Keratinocyte (primary cell): ENCODE data around the gene C11orf24.

Source experiments
- EZH2 ChIP-seq: IDR thresholded peaks from one replicate; pipeline ENCODE4 v1.6.1; 2012; ENCODE audit warnings: inconsistent platforms, mild to moderate bottlenecking, low read length, moderate library complexity
- TF ChIP-seq, protein P1 (sequence below), 3 experiments: IDR thresholded peaks in 1 of 3; conservative IDR thresholded peaks in 1 of 3; optimal IDR thresholded peaks in 1 of 3; 2 replicates in 2 of 3; 3 replicates in 1 of 3; pipeline versions ENCODE3 to v1.5.1; 2011; ENCODE audit warnings: low read length in 3 of 3, mild to moderate bottlenecking in 3 of 3, moderate library complexity in 2 of 3, control low read depth in 1 of 3, inconsistent platforms in 1 of 3; ENCODE audit not compliant: insufficient read depth in 2 of 3; ENCODE audit errors: extremely low read depth in 1 of 3

DNA sequence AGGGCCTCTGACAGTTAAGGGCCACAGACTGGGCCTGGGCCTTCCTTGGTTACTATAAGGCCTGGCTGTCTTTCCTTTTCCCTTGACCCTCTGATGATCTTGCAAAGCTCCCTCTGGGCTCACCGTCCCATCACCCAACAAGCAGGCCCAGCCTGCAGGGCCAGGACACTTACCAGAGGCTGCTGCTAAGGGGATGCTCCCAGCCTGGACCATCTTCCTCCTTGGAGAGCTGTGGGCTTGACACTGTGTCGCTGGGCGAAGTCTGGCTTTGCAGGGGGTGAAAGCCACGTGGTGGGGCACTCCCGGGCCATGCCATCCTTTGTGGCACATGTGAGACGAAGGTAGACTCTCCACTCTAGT lies 3.9 kb downstream of the C11orf24 start:
- TF ChIP-seq EZH2, result no peak
- TF ChIP-seq, protein P1, sequence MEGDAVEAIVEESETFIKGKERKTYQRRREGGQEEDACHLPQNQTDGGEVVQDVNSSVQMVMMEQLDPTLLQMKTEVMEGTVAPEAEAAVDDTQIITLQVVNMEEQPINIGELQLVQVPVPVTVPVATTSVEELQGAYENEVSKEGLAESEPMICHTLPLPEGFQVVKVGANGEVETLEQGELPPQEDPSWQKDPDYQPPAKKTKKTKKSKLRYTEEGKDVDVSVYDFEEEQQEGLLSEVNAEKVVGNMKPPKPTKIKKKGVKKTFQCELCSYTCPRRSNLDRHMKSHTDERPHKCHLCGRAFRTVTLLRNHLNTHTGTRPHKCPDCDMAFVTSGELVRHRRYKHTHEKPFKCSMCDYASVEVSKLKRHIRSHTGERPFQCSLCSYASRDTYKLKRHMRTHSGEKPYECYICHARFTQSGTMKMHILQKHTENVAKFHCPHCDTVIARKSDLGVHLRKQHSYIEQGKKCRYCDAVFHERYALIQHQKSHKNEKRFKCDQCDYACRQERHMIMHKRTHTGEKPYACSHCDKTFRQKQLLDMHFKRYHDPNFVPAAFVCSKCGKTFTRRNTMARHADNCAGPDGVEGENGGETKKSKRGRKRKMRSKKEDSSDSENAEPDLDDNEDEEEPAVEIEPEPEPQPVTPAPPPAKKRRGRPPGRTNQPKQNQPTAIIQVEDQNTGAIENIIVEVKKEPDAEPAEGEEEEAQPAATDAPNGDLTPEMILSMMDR (optimal IDR thresholded peaks at IDR 0.05 in 1 of 3, IDR thresholded peaks at IDR 0.05 in 1 of 3, conservative IDR thresholded peaks at IDR 0.05 in 1 of 3; ENCODE audit: extremely low read depth in 1 of 3, insufficient read depth in 2 of 3, low read length in 3 of 3), result no peak
